IMR-90 (cell line): Measurements from ENCODE around the gene XYLT2. TPM values are rescaled to one million over a fixed set of nuclear protein-coding genes. Genes with fewer than 3 reads are reported as not detected.

Source experiments
- ATAC-seq: fragments of 200-7000 bp; cut with Tn5 transposase; 2 replicates; pipeline ENCODE4 v1.9.1; 2020; ENCODE audit warnings: low read depth, mild to moderate bottlenecking, moderate library complexity
- BruUV-seq: library from RNA; stranded (reverse); fragments of 400-500 nt; replicated peaks from 2 replicates; lab custom pipeline; 2021; lab: Mats Ljungman, UMichigan
- CTCF ChIA-PET: fragments of 300-600 bp; formaldehyde crosslinking; extraction: SDS; loops from one replicate; lab custom pipeline; 2021; ENCODE audit warnings: antibody characterized with exemption; lab: Yijun Ruan, JAX
- POLR2A ChIA-PET: fragments of 300-600 bp; sonication (Branson Sonifier 250); formaldehyde crosslinking; loops from one replicate; lab custom pipeline; 2022; ENCODE audit warnings: antibody characterized with exemption; ENCODE audit not compliant: unreplicated experiment; lab: Charles Lee
- DNase-seq: peaks from one replicate; pipeline ENCODE4 v3.0.0; 2013
- H2AFZ ChIP-seq: replicated peaks from 2 replicates; pipeline ENCODE3; 2013; ENCODE audit warnings: low read length, mild to moderate bottlenecking; ENCODE audit not compliant: poor library complexity
- H2AK5ac ChIP-seq: 2 replicates; pipeline ENCODE4 v1.6.1; 2013; ENCODE audit warnings: low read depth, low read length, inconsistent platforms
- H2AK9ac ChIP-seq: replicated peaks from 2 replicates; pipeline ENCODE3; 2013; ENCODE audit warnings: mild to moderate bottlenecking, low read depth, low read length, moderate library complexity; ENCODE audit not compliant: poor library complexity
- H2BK120ac ChIP-seq: 2 replicates; pipeline ENCODE4 v1.6.1; 2013; ENCODE audit warnings: low read depth, low read length, inconsistent platforms
- H2BK15ac ChIP-seq: 3 replicates; pipeline ENCODE4 v1.6.1; 2013; ENCODE audit warnings: low read depth, low read length, inconsistent platforms
- H2BK20ac ChIP-seq: 2 replicates; pipeline ENCODE4 v1.6.1; 2013; ENCODE audit warnings: low read depth, mild to moderate bottlenecking, inconsistent platforms, low read length, moderate library complexity
- H2BK5ac ChIP-seq: 2 replicates; pipeline ENCODE4 v1.6.1; 2013; ENCODE audit warnings: mild to moderate bottlenecking, low read depth, low read length, inconsistent platforms; ENCODE audit not compliant: poor library complexity, severe bottlenecking
- H3K14ac ChIP-seq: replicated peaks from 2 replicates; pipeline ENCODE4 v1.6.1; 2013; ENCODE audit warnings: low read depth, low read length, inconsistent platforms
- H3K18ac ChIP-seq: 2 replicates; pipeline ENCODE4 v1.6.1; 2013; ENCODE audit warnings: low read depth, low read length, control low read depth
- H3K23ac ChIP-seq: 2 replicates; pipeline ENCODE4 v1.6.1; 2013; ENCODE audit warnings: low read depth, low read length, inconsistent platforms
- H3K27ac ChIP-seq: 2 replicates; pipeline ENCODE4 v1.5.1; 2013; ENCODE audit warnings: mild to moderate bottlenecking, control low read depth, low read length; ENCODE audit not compliant: insufficient read depth
- H3K27me3 ChIP-seq: 2 replicates; pipeline ENCODE4 v1.6.1; 2013; ENCODE audit warnings: low read length; ENCODE audit not compliant: control insufficient read depth, insufficient read depth
- H3K36me3 ChIP-seq: 2 replicates; pipeline ENCODE4 v1.6.1; 2013; ENCODE audit warnings: low read length, mixed read lengths; ENCODE audit not compliant: control insufficient read depth, insufficient read depth
- H3K4ac ChIP-seq: 2 replicates; pipeline ENCODE4 v1.6.1; 2013; ENCODE audit warnings: low read depth, low read length, inconsistent platforms
- H3K4me1 ChIP-seq: 2 replicates; pipeline ENCODE4 v1.6.1; 2013; ENCODE audit warnings: low read length, mixed read lengths; ENCODE audit not compliant: control insufficient read depth, insufficient read depth
- H3K4me2 ChIP-seq: 2 replicates; pipeline ENCODE4 v1.6.1; 2013; ENCODE audit warnings: low read depth, mild to moderate bottlenecking, control low read depth, low read length, moderate library complexity
- H3K4me3 ChIP-seq: 2 replicates; pipeline ENCODE4 v1.5.1; 2013; ENCODE audit warnings: low read depth, mild to moderate bottlenecking, control low read depth, low read length, moderate library complexity; ENCODE audit not compliant: insufficient read depth
- H3K56ac ChIP-seq: 2 replicates; pipeline ENCODE4 v1.6.1; 2013; ENCODE audit warnings: low read length, inconsistent platforms; ENCODE audit not compliant: insufficient read depth; ENCODE audit errors: extremely low read depth
- H3K79me1 ChIP-seq, 2 experiments: 2 replicates each; pipeline ENCODE4 v1.6.1; 2013; ENCODE audit warnings: low read length in 2 of 2, inconsistent platforms in 1 of 2, low read depth in 1 of 2
- H3K9ac ChIP-seq: 2 replicates; pipeline ENCODE4 v1.6.1; 2013; ENCODE audit warnings: low read depth, low read length, control low read depth
- H3K9me1 ChIP-seq: 2 replicates; pipeline ENCODE4 v1.6.1; 2013; ENCODE audit warnings: low read length, inconsistent platforms; ENCODE audit not compliant: insufficient read depth
- H3K9me3 ChIP-seq: 2 replicates; pipeline ENCODE4 v1.6.1; 2013; ENCODE audit warnings: low read length; ENCODE audit not compliant: control insufficient read depth, insufficient read depth
- H4K20me1 ChIP-seq: 2 replicates; pipeline ENCODE4 v1.6.1; 2013; ENCODE audit warnings: low read length, inconsistent platforms; ENCODE audit not compliant: insufficient read depth
- H4K5ac ChIP-seq: 2 replicates; pipeline ENCODE4 v1.6.1; 2013; ENCODE audit warnings: mild to moderate bottlenecking, low read depth, low read length, control low read depth
- H4K8ac ChIP-seq, 2 experiments: 2 replicates each; pipeline ENCODE4 v1.6.1; 2013; ENCODE audit warnings: low read depth in 2 of 2, low read length in 2 of 2, control low read depth in 1 of 2, inconsistent platforms in 1 of 2
- H4K91ac ChIP-seq: 2 replicates; pipeline ENCODE4 v1.6.1; 2013; ENCODE audit warnings: low read depth, low read length, inconsistent platforms; ENCODE audit not compliant: insufficient read depth
- CTCF ChIP-seq: conservative IDR thresholded peaks from 2 replicates; pipeline ENCODE4 v1.5.1; 2012; ENCODE audit warnings: mild to moderate bottlenecking, low read depth, low read length, improper control_type of control experiment
- ELK1 ChIP-seq: fragments of 150-350 bp; IDR thresholded peaks from 2 replicates; pipeline ENCODE4 v1.6.1; 2016; ENCODE audit warnings: low read depth, mild to moderate bottlenecking, low read length, moderate library complexity, borderline replicate concordance
- NFE2L2 ChIP-seq: fragments of 150-350 bp; IDR thresholded peaks from 2 replicates; pipeline ENCODE4 v1.6.1; 2016; ENCODE audit warnings: low read depth, mild to moderate bottlenecking, low read length
- POLR2A ChIP-seq: IDR thresholded peaks from 2 replicates; pipeline ENCODE4 v1.6.1; 2012; ENCODE audit warnings: mild to moderate bottlenecking, low read depth, low read length
- RFX5 ChIP-seq: IDR thresholded peaks from 2 replicates; pipeline ENCODE4 v1.8.0; 2012; ENCODE audit warnings: low read depth, mild to moderate bottlenecking, low read length, moderate library complexity
- USF2 ChIP-seq: fragments of 150-350 bp; IDR thresholded peaks from 2 replicates; pipeline ENCODE4 v1.6.1; 2017; ENCODE audit warnings: mild to moderate bottlenecking, antibody characterized with exemption, low read length, low read depth
- WGBS, 2 experiments: methylation state at CpG; one replicate each; pipeline versions ENCODE4 v1.1.5 to v1.1.7; 2013; ENCODE audit warnings: missing lambda C conversion rate in 2 of 2; ENCODE audit not compliant: insufficient read length in 1 of 2; ENCODE audit errors: extremely low coverage in 2 of 2; 5-methylcytosine and 5-hydroxymethylcytosine counted together
- dilution Hi-C: fragments of 300-500 bp; cut with HindIII; formaldehyde crosslinking; loops from one replicate; pipeline ENCODE4 v1.14.3; 2018; ENCODE audit warnings: low sequenced_read_pairs; ENCODE audit not compliant: unreplicated experiment
- in situ Hi-C: fragments of 300-500 bp; cut with MboI; formaldehyde crosslinking; loops from 3 replicates; pipeline ENCODE4 v1.14.3; 2019; ENCODE audit warnings: low sequenced_read_pairs, inconsistent platforms, mixed read lengths
- intact Hi-C: fragments of 100-400 bp; cut with micrococcal nuclease; formaldehyde crosslinking; loops from 2 replicates; pipeline ENCODE4 v1.10.0; 2022
- polyA plus RNA-seq, 3 experiments: library from polyadenylated mRNA; depleted of rRNA; stranded (reverse); fragments of >200 nt; gene quantifications; 2 replicates each; pipeline ENCODE4 v1.2.3, GENCODE V29; 2012; ENCODE audit warnings: low replicate concordance in 1 of 3
- total RNA-seq: library from RNA; depleted of rRNA; stranded (reverse); fragments of >200 nt; gene quantifications from 2 replicates; pipeline ENCODE4 v1.2.3, GENCODE V29; 2012

The XYLT2 gene
- total and polyA plus RNA-seq, 2 of the 4 experiments (the other 2 are of a cell fraction), result 27.7 to 31.9 TPM

GRCh38 chr17:50375858-50376538 is 30.1 kb downstream of the XYLT2 start:
- H3K56ac ChIP-seq, result no peak overlapping the region
- peaks cover 12% of the 10 kb centered on the region for H4K20me1 ChIP-seq
- H2BK5ac ChIP-seq, result no peak overlapping the region
- no peaks in the 10 kb centered on the region for H3K9me3 ChIP-seq
- H3K4me2 ChIP-seq, result no peak overlapping the region
- H3K14ac ChIP-seq, result no peak overlapping the region
- no peak overlapping the region for H3K23ac ChIP-seq
- no peak overlapping the region for H3K4me3 ChIP-seq
- H4K91ac ChIP-seq, result no peak overlapping the region
- no peak overlapping the region for H2AK5ac ChIP-seq
- no CpG with 5 or more reads among the region's 5 CpGs for WGBS, 2 experiments
- H3K9me1 ChIP-seq, result peaks cover 4% of the 10 kb centered on the region; the same call in 1 of the 2 replicates
- no peak overlapping the region for H3K27ac ChIP-seq
- H3K18ac ChIP-seq, result no peak overlapping the region
- no peak for TF ChIP-seq POLR2A
- TF ChIP-seq NFE2L2, result no peak
- no peak for TF ChIP-seq USF2
- TF ChIP-seq CTCF, result no peak
- no peak for TF ChIP-seq ELK1
- no peak for TF ChIP-seq RFX5
- H2BK15ac ChIP-seq, result no peak overlapping the region
- dilution Hi-C loops (no loop called here), in situ Hi-C loops (no loop called here), intact Hi-C loops (no loop called here)
- H3K36me3 ChIP-seq, result peaks cover 15% of the 10 kb centered on the region
- H3K4me1 ChIP-seq, result no peaks in the 10 kb centered on the region
- no peak overlapping the region for H3K9ac ChIP-seq
- ChIA-PET POLR2A (no interaction called here), CTCF (no interaction called here)
- no peak overlapping the region for H2AK9ac ChIP-seq
- H3K4ac ChIP-seq, result no peak overlapping the region
- no peak for DNase-seq
- no TSS peak for BruUV-seq
- H4K5ac ChIP-seq, result no peak overlapping the region
- no peak for ATAC-seq
- no peak overlapping the region for H2BK120ac ChIP-seq
- H4K8ac ChIP-seq, result no peak overlapping the region
- peaks cover 17 to 34% of the 10 kb centered on the region in 2 experiments; a peak in 3 of 4 replicates for H3K79me1 ChIP-seq
- no peaks in the 10 kb centered on the region for H3K27me3 ChIP-seq
- H2AFZ ChIP-seq, result no peak overlapping the region
- H2BK20ac ChIP-seq, result no peak overlapping the region
